Measurements from ENCODE around the gene ADGRD1.

DNA sequence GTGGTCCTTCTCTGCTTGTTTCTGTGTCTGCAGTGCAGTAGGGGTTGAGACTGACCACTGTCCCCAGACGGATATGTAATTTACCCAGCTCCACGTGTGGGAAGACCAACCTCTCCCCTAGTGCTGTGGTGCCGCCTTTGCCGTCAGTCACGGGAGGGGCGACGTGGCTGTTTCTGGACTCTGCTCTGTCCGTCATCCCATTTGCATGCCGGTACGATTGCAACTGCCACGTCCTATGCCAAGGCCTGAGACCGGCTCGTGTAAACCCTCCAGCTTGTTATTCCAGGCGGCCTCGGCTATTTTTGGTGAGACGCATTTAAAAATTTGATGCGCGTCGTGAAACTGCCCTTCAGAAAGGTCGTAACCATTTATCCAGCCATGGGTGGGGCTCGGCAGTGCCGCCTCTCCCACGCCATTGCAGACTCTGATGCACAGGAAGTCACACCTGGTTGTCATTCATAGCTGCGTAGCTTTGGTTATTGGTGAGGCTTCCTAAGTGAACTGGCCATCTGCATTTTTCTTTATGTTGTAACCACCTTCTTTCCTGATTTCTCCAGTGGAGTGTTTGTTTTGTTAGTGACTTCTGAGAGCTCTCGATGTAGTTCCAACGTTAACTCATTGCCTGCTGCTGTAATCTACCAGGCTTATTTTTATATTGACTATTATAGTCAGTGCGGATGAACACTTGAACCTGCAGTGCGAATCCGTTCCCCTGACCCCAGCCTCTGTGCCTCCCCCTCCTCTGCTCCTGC is 75.1 kb downstream of the ADGRD1 start:
- TF ChIP-seq GATA3 (IDR thresholded peaks at IDR 0.05; ENCODE audit: low read depth, low read length): no peak
- no peak for TF ChIP-seq GATA2 (IDR thresholded peaks at IDR 0.05; ENCODE audit: low read depth, low read length)

Measured in SH-SY5Y (cell line).